Effector memory CD4-positive, alpha-beta T cell (primary cell): ENCODE results near the gene C1QC.

Experiments
- DNase-seq, 3 donors: peaks; one replicate each; pipeline ENCODE4 v3.0.0-alpha.2; 2020
- H3K27ac ChIP-seq: 2 replicates; pipeline ENCODE4 v1.7.0; 2013; ENCODE audit warnings: mild to moderate bottlenecking, low read length, moderate library complexity; ENCODE audit not compliant: insufficient read depth, poor library complexity, severe bottlenecking
- H3K27me3 ChIP-seq: replicated peaks from 2 replicates; pipeline ENCODE4 v1.7.0; 2013; ENCODE audit warnings: mild to moderate bottlenecking, low read length; ENCODE audit not compliant: insufficient read depth, control insufficient read depth, poor library complexity, severe bottlenecking
- H3K36me3 ChIP-seq: 2 replicates; pipeline ENCODE4 v1.7.0; 2013; ENCODE audit warnings: mild to moderate bottlenecking, low read length, moderate library complexity; ENCODE audit not compliant: control insufficient read depth, insufficient read depth
- H3K4me1 ChIP-seq: 2 replicates; pipeline ENCODE4 v1.7.0; 2013; ENCODE audit warnings: low read length, mild to moderate bottlenecking; ENCODE audit not compliant: control insufficient read depth, insufficient read depth, poor library complexity, severe bottlenecking
- H3K4me3 ChIP-seq: 2 replicates; pipeline ENCODE4 v1.7.0; 2013; ENCODE audit warnings: low read length, low read depth, mild to moderate bottlenecking; ENCODE audit not compliant: insufficient read depth, poor library complexity, severe bottlenecking
- H3K9me3 ChIP-seq: 2 replicates; pipeline ENCODE4 v1.7.0; 2013; ENCODE audit warnings: mild to moderate bottlenecking, low read length, moderate library complexity; ENCODE audit not compliant: control insufficient read depth

The C1QC gene

DNA sequence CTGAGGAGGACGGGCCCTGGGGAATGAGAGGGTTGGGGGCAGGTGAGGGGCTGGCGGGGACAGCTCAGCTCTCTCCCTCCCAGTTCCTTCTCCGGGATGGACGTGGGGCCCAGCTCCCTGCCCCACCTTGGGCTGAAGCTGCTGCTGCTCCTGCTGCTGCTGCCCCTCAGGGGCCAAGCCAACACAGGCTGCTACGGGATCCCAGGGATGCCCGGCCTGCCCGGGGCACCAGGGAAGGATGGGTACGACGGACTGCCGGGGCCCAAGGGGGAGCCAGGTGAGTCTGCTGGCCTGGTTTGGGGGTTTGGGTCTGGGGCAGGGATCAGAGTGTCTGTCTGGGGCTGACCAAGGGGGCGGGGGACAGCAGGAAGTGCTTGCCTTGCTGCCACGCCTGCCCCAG is 495 bp downstream of the C1QC start:
- Histone ChIP-seq H3K36me3 (no peaks in the 10 kb centered on the region), H3K4me1 (no peaks in the 10 kb centered on the region), H3K4me3 (no peak overlapping the region), H3K9me3 (no peaks in the 10 kb centered on the region), H3K27ac (no peak overlapping the region), H3K27me3 (peaks cover 6% of the 10 kb centered on the region)
- no peak for DNase-seq

DNA sequence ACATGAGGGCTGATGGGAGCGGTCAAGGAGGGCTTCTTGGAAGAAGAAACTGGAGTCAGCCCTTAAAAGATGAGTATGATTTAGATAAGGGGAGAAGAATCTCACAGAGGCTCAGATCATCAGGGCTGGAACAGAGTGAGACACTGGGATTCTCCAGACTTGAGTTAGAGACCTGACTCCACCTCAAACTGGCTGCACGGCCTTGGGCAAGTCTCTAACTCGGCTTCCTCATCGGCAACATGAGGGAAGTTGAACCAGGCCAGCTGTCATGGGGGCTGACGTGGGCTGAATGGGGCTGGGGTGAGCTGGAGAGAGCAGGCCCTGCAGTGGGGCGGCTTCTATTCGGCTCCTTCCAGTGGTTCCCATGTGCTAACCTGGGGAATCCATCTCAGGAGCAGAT is 2.5 kb downstream of the C1QC start:
- Histone ChIP-seq H3K4me3 (no peak overlapping the region), H3K36me3 (no peaks in the 10 kb centered on the region), H3K27ac (no peak overlapping the region), H3K4me1 (no peaks in the 10 kb centered on the region), H3K27me3 (peaks cover 4% of the 10 kb centered on the region), H3K9me3 (no peaks in the 10 kb centered on the region)
- DNase-seq = no peak

DNA sequence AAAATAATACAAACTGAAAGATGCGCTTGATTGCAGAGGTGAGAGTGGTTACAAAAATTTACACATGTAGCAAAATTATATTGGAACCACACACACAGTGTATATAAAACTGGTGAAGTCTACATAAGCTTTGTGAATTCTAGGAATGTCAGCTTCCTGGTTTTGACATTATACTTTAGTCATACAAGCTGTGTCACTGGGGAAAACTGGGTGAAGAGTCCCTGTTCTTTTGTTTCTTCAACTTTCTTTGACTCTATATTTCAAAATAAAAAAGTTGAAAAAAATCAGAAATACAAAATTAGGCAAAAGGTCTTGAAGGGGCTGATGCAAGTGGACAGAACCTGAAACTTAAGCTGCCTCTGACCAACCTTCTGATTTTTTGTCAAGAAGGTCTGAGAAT is 3.0 kb downstream of the C1QC start:
- Histone ChIP-seq H3K36me3 (no peaks in the 10 kb centered on the region), H3K4me3 (no peak overlapping the region), H3K27me3 (peaks cover 2% of the 10 kb centered on the region), H3K27ac (no peak overlapping the region), H3K9me3 (no peaks in the 10 kb centered on the region), H3K4me1 (no peaks in the 10 kb centered on the region)
- DNase-seq = no peak

DNA sequence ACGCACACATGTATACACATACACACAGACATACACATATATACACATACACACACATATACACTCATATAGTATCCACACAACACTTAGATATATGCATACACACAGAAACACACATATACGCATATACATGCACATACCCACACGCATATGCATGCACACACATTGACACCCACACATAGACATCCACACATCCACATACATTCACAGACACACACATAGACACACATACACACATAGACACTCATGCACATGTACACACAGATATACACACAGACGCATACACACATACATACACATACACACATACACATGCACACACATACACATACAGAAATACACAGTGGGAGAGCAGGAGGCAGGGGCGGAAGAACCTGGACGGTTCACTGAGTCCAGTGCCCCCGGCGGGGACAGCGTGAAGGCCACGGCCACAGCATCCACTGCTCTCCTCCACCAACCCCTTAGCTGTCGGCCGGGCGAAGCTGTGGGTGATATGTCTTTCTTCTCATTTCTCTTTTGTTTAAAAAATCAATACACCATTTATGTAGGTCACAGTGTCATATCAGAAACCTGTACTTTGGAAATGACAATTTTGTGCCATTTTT is 6.8 kb downstream of the C1QC start:
- no peak for DNase-seq
- H3K36me3 ChIP-seq = no peaks in the 10 kb centered on the region
- no peaks in the 10 kb centered on the region for H3K9me3 ChIP-seq
- no peak overlapping the region for H3K4me3 ChIP-seq
- no peaks in the 10 kb centered on the region for H3K27me3 ChIP-seq
- H3K27ac ChIP-seq = no peak overlapping the region
- H3K4me1 ChIP-seq = no peaks in the 10 kb centered on the region

DNA sequence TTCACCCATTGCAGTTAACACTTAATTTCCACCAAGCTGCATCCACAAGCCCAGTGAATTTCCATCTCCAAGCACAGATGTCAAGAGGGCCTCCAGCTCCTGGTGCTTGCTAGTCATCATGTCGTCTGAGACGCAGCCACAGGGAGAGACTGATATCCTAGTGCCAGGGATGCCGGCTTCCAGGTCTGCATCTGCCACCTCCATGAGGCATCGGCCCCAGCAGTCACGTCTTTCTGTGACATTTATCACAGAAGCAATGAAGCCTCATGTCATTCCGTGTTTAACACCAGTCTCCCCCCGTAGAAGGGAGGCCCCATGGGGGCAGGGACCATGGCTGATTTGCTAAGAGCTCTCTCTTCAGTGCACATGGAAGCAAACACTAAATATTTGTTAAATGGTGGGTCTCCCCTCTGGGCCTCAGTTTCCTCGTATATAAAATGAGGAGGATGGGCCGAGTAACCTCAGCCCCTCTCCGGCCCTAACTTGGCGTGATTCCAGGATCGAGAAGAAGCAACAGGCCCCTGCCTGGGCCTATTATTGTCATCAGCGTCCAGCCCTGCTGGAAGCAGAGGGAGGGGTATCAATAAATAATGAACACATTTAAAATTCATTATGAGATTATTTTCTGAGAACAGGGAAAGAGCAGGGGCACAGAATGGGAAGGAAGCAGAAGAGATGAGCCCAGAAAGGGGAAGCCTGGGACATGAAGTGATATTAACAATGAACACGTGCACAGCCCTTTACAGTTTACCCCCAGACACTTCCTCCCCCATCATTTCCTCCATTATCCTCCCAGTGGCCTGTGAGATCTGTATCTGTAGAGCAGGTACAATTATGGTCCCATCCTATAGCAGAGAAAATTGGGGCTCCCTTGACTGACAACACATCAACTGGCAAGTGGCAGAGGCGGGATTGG is 8.8 kb downstream of the C1QC start:
- H3K4me3 ChIP-seq = no peak overlapping the region
- no peaks in the 10 kb centered on the region for H3K4me1 ChIP-seq
- no peaks in the 10 kb centered on the region for H3K36me3 ChIP-seq
- no peak overlapping the region for H3K27ac ChIP-seq
- no peak for DNase-seq
- no peaks in the 10 kb centered on the region for H3K9me3 ChIP-seq
- H3K27me3 ChIP-seq = no peaks in the 10 kb centered on the region

DNA sequence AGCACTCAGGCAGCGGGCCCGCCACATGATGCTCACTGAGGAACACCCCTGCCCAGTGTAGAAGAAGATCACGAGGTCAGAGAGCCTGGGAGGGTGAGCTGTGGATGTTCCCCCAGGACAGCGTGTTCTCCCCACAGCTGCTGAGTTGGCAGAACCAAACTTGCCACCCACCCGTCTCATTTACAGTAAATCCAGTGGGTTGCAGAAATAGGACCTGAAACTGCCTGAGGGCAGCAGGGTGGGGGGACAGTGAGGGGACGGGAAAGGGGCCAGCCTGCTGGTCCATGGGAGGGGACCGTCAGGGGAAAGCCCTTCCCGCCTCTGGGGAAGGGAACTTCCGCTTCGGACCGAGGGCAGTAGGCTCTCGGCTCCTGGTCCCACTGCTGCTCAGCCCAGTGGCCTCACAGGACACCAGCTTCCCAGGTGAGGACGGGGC is 9.5 kb downstream of the C1QC start, which contains the start of gene C1QB:
Gene C1QB, plus strand, starts transcription at position 356 of the 436 bp plus-strand sequence. CDS start 6,227 bp downstream, outside the sequence.
- H3K27ac ChIP-seq = no peak within 1 kb of the TSS
- no peaks in the 10 kb centered on the region for H3K36me3 ChIP-seq
- H3K9me3 ChIP-seq = no peaks in the 10 kb centered on the region
- H3K4me1 ChIP-seq = no peaks in the 10 kb centered on the region
- H3K27me3 ChIP-seq = no peaks in the 10 kb centered on the region
- no peak for DNase-seq
- H3K4me3 ChIP-seq = no peak within 1 kb of the TSS

DNA sequence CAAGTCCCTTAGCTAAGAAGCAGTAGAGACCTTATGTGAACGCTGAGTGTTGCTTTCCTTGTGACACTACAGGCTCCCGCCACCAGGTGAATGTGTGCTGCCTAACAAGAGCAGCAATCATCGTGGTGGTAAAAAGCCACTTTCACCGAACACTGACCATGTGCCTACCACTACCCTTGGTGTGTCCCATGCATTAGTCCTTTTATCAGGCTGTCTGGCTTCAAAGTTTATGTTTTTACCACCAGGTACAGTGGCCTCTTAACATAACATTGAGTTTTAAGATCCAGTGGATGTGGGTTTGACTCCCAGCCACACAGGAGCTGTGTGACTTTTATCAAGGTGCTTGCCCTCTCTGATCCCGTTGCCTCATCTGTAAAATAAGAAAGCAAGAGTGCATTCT is 11.3 kb downstream of the C1QC start:
- Histone ChIP-seq H3K4me3 (no peak overlapping the region), H3K9me3 (no peaks in the 10 kb centered on the region), H3K36me3 (no peaks in the 10 kb centered on the region), H3K27ac (no peak overlapping the region), H3K27me3 (no peaks in the 10 kb centered on the region), H3K4me1 (no peaks in the 10 kb centered on the region)
- no peak for DNase-seq

DNA sequence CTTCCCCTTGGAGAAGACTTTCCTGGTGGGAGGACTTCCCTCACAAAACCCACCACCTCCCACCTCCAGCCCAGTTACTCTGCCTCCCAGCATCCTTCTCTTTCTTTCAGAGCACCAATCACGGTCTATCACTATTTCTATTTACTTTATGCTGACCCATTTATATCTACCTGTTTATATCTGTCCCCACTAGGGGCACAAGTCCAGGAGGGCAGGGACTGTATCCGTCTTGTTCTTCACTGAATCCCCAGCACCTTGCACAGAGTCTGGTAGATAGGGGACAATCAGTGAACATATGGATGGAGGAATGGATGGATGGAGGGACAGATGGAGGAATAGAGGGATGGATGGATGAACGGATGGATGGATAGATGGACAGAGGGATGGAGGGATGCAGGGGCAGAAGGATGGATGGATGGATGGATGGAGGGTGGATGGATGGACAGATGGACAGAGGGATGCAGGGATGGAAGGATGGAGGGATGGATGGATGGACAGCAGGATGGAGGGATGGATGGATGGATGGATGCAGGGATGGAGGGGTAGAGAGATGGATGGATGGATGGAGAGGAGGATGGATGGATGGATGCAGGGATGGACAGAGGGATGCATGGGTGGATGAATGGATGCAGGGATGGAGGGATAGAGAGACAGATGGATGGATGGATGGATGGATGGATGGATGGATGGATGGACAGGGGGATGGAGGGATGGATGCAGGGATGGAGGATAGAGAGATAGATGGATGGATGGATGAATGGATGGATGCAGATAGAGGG is 15.1 kb downstream of the C1QC start:
- DNase-seq = no peak
- Histone ChIP-seq H3K27ac (no peak overlapping the region), H3K4me1 (no peaks in the 10 kb centered on the region), H3K27me3 (no peaks in the 10 kb centered on the region), H3K9me3 (no peaks in the 10 kb centered on the region), H3K4me3 (no peak overlapping the region), H3K36me3 (no peaks in the 10 kb centered on the region)

DNA sequence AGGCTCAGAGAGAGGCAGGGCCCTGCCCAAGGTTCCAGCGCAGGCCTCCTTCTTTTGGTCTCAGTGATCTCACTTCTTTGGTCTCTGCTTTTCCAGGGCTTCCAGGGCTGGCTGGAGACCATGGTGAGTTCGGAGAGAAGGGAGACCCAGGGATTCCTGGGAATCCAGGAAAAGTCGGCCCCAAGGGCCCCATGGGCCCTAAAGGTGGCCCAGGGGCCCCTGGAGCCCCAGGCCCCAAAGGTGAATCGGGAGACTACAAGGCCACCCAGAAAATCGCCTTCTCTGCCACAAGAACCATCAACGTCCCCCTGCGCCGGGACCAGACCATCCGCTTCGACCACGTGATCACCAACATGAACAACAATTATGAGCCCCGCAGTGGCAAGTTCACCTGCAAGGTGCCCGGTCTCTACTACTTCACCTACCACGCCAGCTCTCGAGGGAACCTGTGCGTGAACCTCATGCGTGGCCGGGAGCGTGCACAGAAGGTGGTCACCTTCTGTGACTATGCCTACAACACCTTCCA is 17.3 kb downstream of the C1QC start:
- DNase-seq = no peak

More for the DNA sequence above, 17.3 kb downstream of the C1QC start:
- no peak overlapping the region for H3K4me3 ChIP-seq
- no peaks in the 10 kb centered on the region for H3K4me1 ChIP-seq
- no peaks in the 10 kb centered on the region for H3K9me3 ChIP-seq
- H3K27ac ChIP-seq = no peak overlapping the region
- H3K36me3 ChIP-seq = no peaks in the 10 kb centered on the region
- H3K27me3 ChIP-seq = no peaks in the 10 kb centered on the region
